Measurements from ENCODE around the gene TFEB.

TFEB gene

GRCh38 chr6:41728073-41728936 is 7.1 kb downstream of the TFEB start:
- no peak overlapping the region for H2BK5ac ChIP-seq (ENCODE audit: low read depth, low read length, poor library complexity)
- H3K14ac ChIP-seq (ENCODE audit: low read length) = no peak overlapping the region
- H3K23ac ChIP-seq (ENCODE audit: low read length) = no peak overlapping the region
- no peak overlapping the region for H3K18ac ChIP-seq (ENCODE audit: low read length)
- peaks cover 12% of the 10 kb centered on the region for H3K79me1 ChIP-seq (ENCODE audit: low read length)
- peaks cover 23 to 27% of the 10 kb centered on the region in 2 experiments for H3K4me1 ChIP-seq (ENCODE audit: control insufficient read depth in 1 of 2, insufficient read depth in 2 of 2, low read length in 2 of 2)
- no peak overlapping the region for H2BK120ac ChIP-seq (ENCODE audit: insufficient read depth, low read length, poor library complexity)
- no peak overlapping the region for H3K4me3 ChIP-seq (ENCODE audit: low read depth, low read length)
- H3K36me3 ChIP-seq (ENCODE audit: control insufficient read depth in 1 of 2, insufficient read depth in 2 of 2, low read length in 2 of 2) = no peaks in the 10 kb centered on the region
- no peak overlapping the region for H4K91ac ChIP-seq (ENCODE audit: low read depth, low read length)
- H3K27me3 ChIP-seq (ENCODE audit: insufficient read depth, low read length) = no peaks in the 10 kb centered on the region
- H2BK12ac ChIP-seq (ENCODE audit: low read length) = no peak overlapping the region
- H3K9ac ChIP-seq (ENCODE audit: low read length) = no peak overlapping the region
- H4K12ac ChIP-seq (ENCODE audit: low read depth, low read length) = no peak overlapping the region
- H3K27ac ChIP-seq (ENCODE audit: low read depth, low read length) = no peak overlapping the region
- H2AFZ ChIP-seq (ENCODE audit: insufficient read depth, low read length, poor library complexity) = no peak overlapping the region
- no CpG with 5 or more reads among the region's 19 CpGs for WGBS (ENCODE audit: extremely low coverage, insufficient coverage, insufficient read length)
- H3K79me2 ChIP-seq (ENCODE audit: control insufficient read depth, insufficient read depth, low read length, poor library complexity) = peaks cover 4% of the 10 kb centered on the region
- no peak for DNase-seq
- no peak overlapping the region for H4K8ac ChIP-seq (ENCODE audit: low read depth, low read length)
- no peak overlapping the region for H2AK5ac ChIP-seq (ENCODE audit: low read length)
- H3K4ac ChIP-seq (ENCODE audit: low read depth, low read length) = no peak overlapping the region
- no peaks in the 10 kb centered on the region for H3K9me3 ChIP-seq (ENCODE audit: insufficient read depth, low read depth, low read length)
- H3K4me2 ChIP-seq (ENCODE audit: low read length) = no peak overlapping the region

GRCh38 chr6:41727705-41728072 is 7.7 kb downstream of the TFEB start:
- Histone ChIP-seq H3K79me2 (ENCODE audit: control insufficient read depth, insufficient read depth, low read length, poor library complexity) (peaks cover 3% of the 10 kb centered on the region), H3K23ac (ENCODE audit: low read length) (no peak overlapping the region), H3K9ac (ENCODE audit: low read length) (no peak overlapping the region), H2BK120ac (ENCODE audit: insufficient read depth, low read length, poor library complexity) (no peak overlapping the region), H3K27ac (ENCODE audit: low read depth, low read length) (no peak overlapping the region), H4K91ac (ENCODE audit: low read depth, low read length) (no peak overlapping the region), H3K27me3 (ENCODE audit: insufficient read depth, low read length) (no peaks in the 10 kb centered on the region), H2BK5ac (ENCODE audit: low read depth, low read length, poor library complexity) (no peak overlapping the region), H3K4me2 (ENCODE audit: low read length) (no peak overlapping the region), H3K14ac (ENCODE audit: low read length) (no peak overlapping the region), H3K79me1 (ENCODE audit: low read length) (peaks cover 9% of the 10 kb centered on the region), H3K36me3 (ENCODE audit: control insufficient read depth in 1 of 2, insufficient read depth in 2 of 2, low read length in 2 of 2) (no peaks in the 10 kb centered on the region), H4K8ac (ENCODE audit: low read depth, low read length) (no peak overlapping the region), H3K4me1 (ENCODE audit: control insufficient read depth in 1 of 2, insufficient read depth in 2 of 2, low read length in 2 of 2) (peaks cover 21 to 26% of the 10 kb centered on the region in 2 experiments), H3K4ac (ENCODE audit: low read depth, low read length) (peak overlapping the region; percentile 0), H2AK5ac (ENCODE audit: low read length) (no peak overlapping the region), H3K9me3 (ENCODE audit: insufficient read depth, low read depth, low read length) (no peaks in the 10 kb centered on the region), H4K12ac (ENCODE audit: low read depth, low read length) (no peak overlapping the region), H3K18ac (ENCODE audit: low read length) (no peak overlapping the region), H3K4me3 (ENCODE audit: low read depth, low read length) (no peak overlapping the region), H2BK12ac (ENCODE audit: low read length) (no peak overlapping the region), H2AFZ (ENCODE audit: insufficient read depth, low read length, poor library complexity) (no peak overlapping the region)
- no peak for DNase-seq
- no CpG with 5 or more reads among the region's 3 CpGs for WGBS (ENCODE audit: extremely low coverage, insufficient coverage, insufficient read length)

- H3K4ac ChIP-seq (ENCODE audit: low read depth, low read length) = peak overlapping the region; percentile 0
- H4K91ac ChIP-seq (ENCODE audit: low read depth, low read length) = no peak overlapping the region
- H4K8ac ChIP-seq (ENCODE audit: low read depth, low read length) = no peak overlapping the region
- no peak overlapping the region for H3K14ac ChIP-seq (ENCODE audit: low read length)
- no peak overlapping the region for H3K9ac ChIP-seq (ENCODE audit: low read length)
- no CpG with 5 or more reads among the region's 7 CpGs for WGBS (ENCODE audit: extremely low coverage, insufficient coverage, insufficient read length)
- no peaks in the 10 kb centered on the region for H3K27me3 ChIP-seq (ENCODE audit: insufficient read depth, low read length)
- H3K79me1 ChIP-seq (ENCODE audit: low read length) = peaks cover 9% of the 10 kb centered on the region
- no peak overlapping the region for H3K4me2 ChIP-seq (ENCODE audit: low read length)
- H2BK5ac ChIP-seq (ENCODE audit: low read depth, low read length, poor library complexity) = no peak overlapping the region
- no peak overlapping the region for H2AK5ac ChIP-seq (ENCODE audit: low read length)
- H3K4me3 ChIP-seq (ENCODE audit: low read depth, low read length) = no peak overlapping the region
- H3K27ac ChIP-seq (ENCODE audit: low read depth, low read length) = peak overlapping the region; percentile 27
- no peak overlapping the region for H2BK12ac ChIP-seq (ENCODE audit: low read length)
- no peak for DNase-seq
- peak overlapping the region; percentile 29 for H2BK120ac ChIP-seq (ENCODE audit: insufficient read depth, low read length, poor library complexity)
- no peaks in the 10 kb centered on the region for H3K36me3 ChIP-seq (ENCODE audit: control insufficient read depth in 1 of 2, insufficient read depth in 2 of 2, low read length in 2 of 2)
- H3K9me3 ChIP-seq (ENCODE audit: insufficient read depth, low read depth, low read length) = no peaks in the 10 kb centered on the region
- H4K12ac ChIP-seq (ENCODE audit: low read depth, low read length) = no peak overlapping the region
- H3K18ac ChIP-seq (ENCODE audit: low read length) = no peak overlapping the region
- no peak overlapping the region for H2AFZ ChIP-seq (ENCODE audit: insufficient read depth, low read length, poor library complexity)
- H3K79me2 ChIP-seq (ENCODE audit: control insufficient read depth, insufficient read depth, low read length, poor library complexity) = peaks cover 3% of the 10 kb centered on the region
- H3K23ac ChIP-seq (ENCODE audit: low read length) = no peak overlapping the region
- H3K4me1 ChIP-seq (ENCODE audit: control insufficient read depth in 1 of 2, insufficient read depth in 2 of 2, low read length in 2 of 2) = peaks cover 19 to 24% of the 10 kb centered on the region in 2 experiments
Measured at GRCh38 chr6:41726876-41727275, 8.5 kb downstream of the TFEB start.

- no peak overlapping the region for H3K23ac ChIP-seq (ENCODE audit: low read length)
- no peak overlapping the region for H3K18ac ChIP-seq (ENCODE audit: low read length)
- no peak overlapping the region for H3K9ac ChIP-seq (ENCODE audit: low read length)
- H2BK5ac ChIP-seq (ENCODE audit: low read depth, low read length, poor library complexity) = peak overlapping the region; percentile 7
- no peak overlapping the region for H3K27ac ChIP-seq (ENCODE audit: low read depth, low read length)
- H3K14ac ChIP-seq (ENCODE audit: low read length) = peak overlapping the region; percentile 35
- no peak overlapping the region for H4K12ac ChIP-seq (ENCODE audit: low read depth, low read length)
- H3K27me3 ChIP-seq (ENCODE audit: insufficient read depth, low read length) = no peaks in the 10 kb centered on the region
- no peak overlapping the region for H3K4me3 ChIP-seq (ENCODE audit: low read depth, low read length)
- DNase-seq = no peak
- no peak overlapping the region for H3K4me2 ChIP-seq (ENCODE audit: low read length)
- H3K79me2 ChIP-seq (ENCODE audit: control insufficient read depth, insufficient read depth, low read length, poor library complexity) = peaks cover 3% of the 10 kb centered on the region
- peaks cover 13% of the 10 kb centered on the region for H3K79me1 ChIP-seq (ENCODE audit: low read length)
- H3K4ac ChIP-seq (ENCODE audit: low read depth, low read length) = no peak overlapping the region
- H4K91ac ChIP-seq (ENCODE audit: low read depth, low read length) = peak overlapping the region; percentile 46
- no CpG with 5 or more reads among the region's 13 CpGs for WGBS (ENCODE audit: extremely low coverage, insufficient coverage, insufficient read length)
- peak overlapping the region; percentile 18 for H2AFZ ChIP-seq (ENCODE audit: insufficient read depth, low read length, poor library complexity)
- no peak overlapping the region for H2BK12ac ChIP-seq (ENCODE audit: low read length)
- no peak overlapping the region for H2BK120ac ChIP-seq (ENCODE audit: insufficient read depth, low read length, poor library complexity)
- no peak overlapping the region for H4K8ac ChIP-seq (ENCODE audit: low read depth, low read length)
- H3K4me1 ChIP-seq (ENCODE audit: control insufficient read depth in 1 of 2, insufficient read depth in 2 of 2, low read length in 2 of 2) = peaks cover 22 to 24% of the 10 kb centered on the region in 2 experiments
- no peaks in the 10 kb centered on the region for H3K9me3 ChIP-seq (ENCODE audit: insufficient read depth, low read depth, low read length)
- H2AK5ac ChIP-seq (ENCODE audit: low read length) = no peak overlapping the region
- no peaks in the 10 kb centered on the region for H3K36me3 ChIP-seq (ENCODE audit: control insufficient read depth in 1 of 2, insufficient read depth in 2 of 2, low read length in 2 of 2)
Measured at GRCh38 chr6:41724586-41725501, 10.6 kb downstream of the TFEB start.
